ENCODE measurements around the gene CD47. TPM values are rescaled to one million over a fixed set of nuclear protein-coding genes. Genes with fewer than 3 reads are reported as not detected.

Gene CD47
- total and polyA plus RNA-seq, 2 of the 13 experiments (the other 11 are each of a cell fraction or from before 2014, with no cell fraction given): 3.3 to 6.5 TPM

- CTCF ChIA-PET (ENCODE audit: low intra/inter-chr PET ratio, low total read pairs): no interaction called here
- H3K4me3 ChIP-seq (replicated peaks in 1 of 3; ENCODE audit: insufficient read depth in 1 of 3, low read depth in 2 of 3, low read length in 3 of 3): no peak overlapping the region
- POLR2A ChIA-PET: no interaction called here
- 0 out of 5 replicates have a peak, but pooled peaks cover 0 to 3% of the 10 kb centered on the region in 2 experiments for H3K27me3 ChIP-seq (ENCODE audit: control insufficient read depth in 1 of 2, insufficient read depth in 2 of 2, low read length in 2 of 2)
- no TSS peak for BruUV-seq (replicated peaks)
- no peaks in the 10 kb centered on the region for H3K9me3 ChIP-seq (ENCODE audit: low read length)
- no peak overlapping the region for H3K9ac ChIP-seq (ENCODE audit: insufficient read depth, low read depth, low read length)
- no peak for FAIRE-seq
- 0% methylated on average over 1 of the region's 1 CpG for WGBS (ENCODE audit: low lambda C conversion rate)
- no peaks in the 10 kb centered on the region for H4K20me1 ChIP-seq (ENCODE audit: insufficient read depth, low read length)
- H3K27ac ChIP-seq (ENCODE audit: extremely low read length, insufficient read depth, low read length): no peak overlapping the region
- H3K4me1 ChIP-seq (ENCODE audit: insufficient read depth, low read length): no peaks in the 10 kb centered on the region
- H3K79me2 ChIP-seq (ENCODE audit: insufficient read depth, low read length): no peaks in the 10 kb centered on the region
- in situ Hi-C loops (cut with HindIII; ENCODE audit: extremely low pct_ligation_motif_present, low pct_unique_long_range_greater_than_20kb): no loop called here
- H3K36me3 ChIP-seq (replicated peaks in 1 of 2; ENCODE audit: control insufficient read depth in 1 of 2, insufficient read depth in 2 of 2, low read length in 2 of 2): no peaks in the 10 kb centered on the region
- H3K4me2 ChIP-seq (ENCODE audit: low read depth, low read length): no peak overlapping the region
- no peak for ATAC-seq
- DNase-seq (ENCODE audit: low spot score): no peak
- intact Hi-C loops (cut with micrococcal nuclease; ENCODE audit: unreplicated experiment): no loop called here
- H2AFZ ChIP-seq (ENCODE audit: low read length): no peak overlapping the region
- no peak for TF ChIP-seq ZBED4 (CRISPR knock-in tag; IDR thresholded peaks at IDR 0.05; ENCODE audit: borderline replicate concordance)
- TF ChIP-seq ZNF256 (CRISPR knock-in tag; conservative IDR thresholded peaks at IDR 0.05): no peak
- no peak for TF ChIP-seq ZNF138 (CRISPR knock-in tag; IDR thresholded peaks at IDR 0.05; ENCODE audit: low read depth)
- no peak for TF ChIP-seq ZNF431 (CRISPR knock-in tag; IDR thresholded peaks at IDR 0.05; ENCODE audit: borderline replicate concordance, low read depth)
- no peak for TF ChIP-seq ZBTB40 (IDR thresholded peaks at IDR 0.05)
- TF ChIP-seq ZBTB40 (CRISPR knock-in tag; IDR thresholded peaks at IDR 0.05): no peak
- TF ChIP-seq ZNF660 (CRISPR knock-in tag; IDR thresholded peaks at IDR 0.05; ENCODE audit: borderline replicate concordance, low read depth): no peak
- TF ChIP-seq IRX3 (CRISPR knock-in tag; IDR thresholded peaks at IDR 0.05; ENCODE audit: borderline replicate concordance, low read depth): no peak
- no peak for TF ChIP-seq ZNF24 (IDR thresholded peaks at IDR 0.05)
- TF ChIP-seq ZFP91 (CRISPR knock-in tag; IDR thresholded peaks at IDR 0.05; ENCODE audit: borderline replicate concordance): no peak
- TF ChIP-seq ATAD3A (CRISPR knock-in tag; IDR thresholded peaks at IDR 0.05): no peak
These were observed 97.1 kb downstream of the CD47 start for GRCh38 chr3:107993771-107994170.
